Anterior cingulate cortex (tissue), 58 donors: ENCODE measurements around the gene CNNM3.
"Not testable (repeated sequence)": the region's sequence is repeated elsewhere in the genome, so short reads cannot be mapped to it uniquely, and the experiment has no call there.

Source experiments
- DNase-seq, 58 donors: peaks; one replicate each; lab custom pipeline; 2025; lab: John Stamatoyannopoulos, UW

The CNNM3 gene

GRCh38 chr2:96860065-96861029, 44.3 kb downstream of the CNNM3 start:
- DNase-seq = peak in 1 of 58 donors; percentile 21

GRCh38 chr2:96861074-96861473, 45.0 kb downstream of the CNNM3 start:
- no peak for DNase-seq

- not testable (repeated sequence) for DNase-seq
Measured at GRCh38 chr2:96863056-96863455, 47.0 kb downstream of the CNNM3 start.

- no peak for DNase-seq
Measured at GRCh38 chr2:96863575-96864342, 47.7 kb downstream of the CNNM3 start.

- DNase-seq = no peak
Measured at GRCh38 chr2:96864343-96865091, 48.4 kb downstream of the CNNM3 start.

- DNase-seq = no peak
Measured at GRCh38 chr2:96865654-96866053, 49.6 kb downstream of the CNNM3 start.

GRCh38 chr2:96866149-96866548, 50.1 kb downstream of the CNNM3 start:
- DNase-seq = no peak

- DNase-seq = no peak
Measured at GRCh38 chr2:96866586-96866985, 50.5 kb downstream of the CNNM3 start.

- DNase-seq = peak in 2 of 58 donors; percentile 19 to 31
Measured at GRCh38 chr2:96866986-96867755, 51.1 kb downstream of the CNNM3 start.

- DNase-seq = peak in 6 of 58 donors; percentile 21 to 42 (median 30)
Measured at GRCh38 chr2:96867756-96868554, 51.9 kb downstream of the CNNM3 start.

- DNase-seq = peak in 49 of 58 donors; percentile 41 to 84 (median 70)
Measured at GRCh38 chr2:96868555-96869280, 52.6 kb downstream of the CNNM3 start.

- DNase-seq = peak in 41 of 58 donors; percentile 37 to 86 (median 70)
Measured at GRCh38 chr2:96869281-96869821, 53.3 kb downstream of the CNNM3 start.

GRCh38 chr2:96869822-96870625, 54.0 kb downstream of the CNNM3 start, which contains the start of gene SEMA4C:
Gene SEMA4C (minus strand): TSS chr2:96870080. CDS start chr2:96867886, 2,194 bp downstream.
- peak in 52 of 58 donors; percentile 35 to 91 (median 70) for DNase-seq

- DNase-seq = peak in 33 of 58 donors; percentile 20 to 80 (median 60)
Measured at GRCh38 chr2:96870626-96871255, 54.7 kb downstream of the CNNM3 start.

GRCh38 chr2:96872591-96873349, 56.7 kb downstream of the CNNM3 start:
- DNase-seq = no peak
